HG03060 (cell line): ENCODE results near the gene MEGF6.

ENCODE experiments used
- ATAC-seq: cut with Tn5 transposase; IDR thresholded peaks from one replicate; pipeline ENCODE4 v1.9.1; 2021; ENCODE audit warnings: low read depth, moderate number of reproducible peaks; ENCODE audit not compliant: unreplicated experiment

The MEGF6 gene

GRCh38 chr1:3466366-3467075, 144.8 kb downstream of the MEGF6 start:
- ATAC-seq, result no peak

DNA sequence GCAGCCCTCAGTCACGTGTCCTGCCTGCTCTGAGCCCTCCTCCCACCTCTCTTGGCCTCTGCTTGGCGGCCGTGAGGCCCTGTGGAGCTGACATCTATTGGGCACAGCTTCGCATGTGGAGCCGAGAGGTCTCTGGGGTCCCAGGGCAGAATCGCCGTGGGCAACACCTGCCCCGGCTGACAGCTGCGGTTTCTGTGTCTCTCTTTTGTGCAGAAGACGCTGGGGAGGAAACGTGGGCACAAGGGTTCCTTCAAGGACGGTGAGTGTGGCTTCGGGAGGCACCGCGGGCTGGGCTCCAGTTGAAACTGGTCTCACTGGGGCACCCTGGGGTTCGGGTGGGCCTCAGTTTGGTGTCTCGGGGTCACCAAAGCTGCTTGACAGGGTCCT, 145.4 kb downstream of the MEGF6 start:
- no peak for ATAC-seq

DNA sequence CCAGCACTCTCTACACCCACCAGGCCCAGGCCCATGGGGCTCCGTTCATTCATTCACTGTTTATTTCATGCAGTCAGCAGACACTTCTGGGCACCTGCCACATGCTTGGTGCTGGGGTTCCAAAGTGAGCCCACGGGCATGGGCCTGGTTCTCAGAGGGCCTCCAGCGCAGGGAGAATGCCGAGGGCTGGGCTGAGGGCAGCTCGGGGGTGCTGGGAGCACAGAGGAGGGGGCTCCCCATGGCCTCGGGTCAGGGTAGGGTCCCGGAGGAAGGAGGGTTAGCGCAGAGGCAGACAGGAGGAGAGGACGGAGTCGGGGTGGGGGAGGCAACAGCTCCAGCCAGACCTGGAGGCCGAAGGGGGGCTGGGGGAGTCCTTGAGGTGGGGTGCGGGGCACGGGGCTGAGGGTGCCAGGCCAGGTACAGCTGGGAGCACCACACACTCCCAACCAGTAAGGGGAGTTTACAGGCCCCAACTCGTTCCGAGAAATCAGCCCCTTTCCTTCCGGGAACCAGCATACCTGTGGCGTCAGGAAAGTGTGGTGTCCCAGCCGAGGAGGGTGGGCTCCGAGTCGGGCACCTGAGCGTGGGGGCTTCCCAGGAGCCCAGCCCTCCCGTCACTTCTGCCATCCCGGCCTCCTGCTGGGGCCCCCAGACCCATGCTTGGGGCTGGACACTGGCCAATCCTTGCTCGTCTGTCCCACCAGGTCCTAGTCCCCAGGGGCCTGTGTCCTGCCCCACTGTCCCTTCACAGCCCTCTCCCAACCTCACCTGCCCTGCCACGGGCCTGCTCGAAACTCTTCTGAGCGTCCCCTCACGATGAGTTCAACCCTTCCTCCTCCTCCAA, 146.0 kb downstream of the MEGF6 start:
- ATAC-seq, result no peak

DNA sequence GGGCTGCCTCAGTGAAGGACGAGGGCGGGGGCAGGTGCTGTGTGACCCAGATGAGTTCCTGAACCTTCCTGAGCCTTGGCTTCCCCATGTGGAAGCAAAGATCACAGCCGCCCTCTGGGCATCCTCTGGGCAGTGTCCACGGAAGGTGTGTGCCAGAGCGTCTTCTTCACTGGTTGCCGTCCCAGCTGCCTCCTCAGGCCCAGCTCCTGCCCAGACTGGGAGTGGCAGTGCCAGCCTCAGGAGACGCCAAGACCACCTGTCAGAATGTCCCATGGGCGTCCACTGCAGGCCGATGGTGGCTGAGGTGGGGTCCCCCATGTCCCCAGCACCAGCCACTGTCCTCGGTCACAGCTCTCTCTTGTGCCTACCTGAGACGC, 146.7 kb downstream of the MEGF6 start:
- no peak for ATAC-seq

- no peak for ATAC-seq
Observed at GRCh38 chr1:3463891-3464648, 147.2 kb downstream of the MEGF6 start.

DNA sequence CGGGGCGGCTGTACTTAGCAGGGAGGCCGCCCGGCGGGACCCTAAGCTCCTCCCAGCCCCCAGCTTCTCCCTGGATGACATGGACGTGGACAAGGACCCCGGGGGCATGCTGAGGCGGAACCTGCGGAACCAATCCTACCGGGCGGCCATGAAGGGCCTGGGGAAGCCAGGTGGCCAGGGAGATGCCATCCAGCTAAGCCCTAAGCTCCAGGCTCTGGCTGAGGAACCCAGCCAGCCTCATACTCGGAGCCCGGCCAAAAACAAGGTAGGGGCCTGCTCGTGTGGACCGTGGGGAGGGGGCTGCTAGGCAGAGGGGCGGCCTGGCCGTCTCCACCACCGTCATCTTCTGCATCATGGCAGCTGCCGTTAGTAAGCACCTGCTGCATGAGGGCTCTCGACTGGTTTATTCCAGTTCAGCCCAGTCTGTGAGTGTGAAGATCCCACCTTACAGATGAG, 147.9 kb downstream of the MEGF6 start:
- ATAC-seq, result no peak

DNA sequence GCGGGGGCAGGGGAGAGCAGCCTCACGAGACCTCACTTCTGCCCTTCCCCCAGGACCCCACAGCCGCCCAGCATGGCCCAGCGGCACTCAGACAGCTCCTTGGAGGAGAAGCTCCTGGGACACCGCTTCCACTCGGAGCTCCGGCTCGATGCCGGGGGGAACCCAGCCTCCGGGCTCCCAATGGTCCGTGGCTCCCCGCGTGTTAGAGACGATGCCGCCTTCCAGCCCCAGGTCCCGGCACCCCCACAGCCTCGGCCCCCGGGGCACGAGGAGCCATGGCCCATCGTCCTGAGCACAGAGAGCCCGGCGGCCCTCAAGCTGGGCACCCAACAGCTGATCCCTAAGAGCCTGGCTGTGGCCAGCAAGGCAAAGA, 148.3 kb downstream of the MEGF6 start:
- no peak for ATAC-seq

GRCh38 chr1:3462356-3463012, 148.8 kb downstream of the MEGF6 start:
- ATAC-seq, result no peak

DNA sequence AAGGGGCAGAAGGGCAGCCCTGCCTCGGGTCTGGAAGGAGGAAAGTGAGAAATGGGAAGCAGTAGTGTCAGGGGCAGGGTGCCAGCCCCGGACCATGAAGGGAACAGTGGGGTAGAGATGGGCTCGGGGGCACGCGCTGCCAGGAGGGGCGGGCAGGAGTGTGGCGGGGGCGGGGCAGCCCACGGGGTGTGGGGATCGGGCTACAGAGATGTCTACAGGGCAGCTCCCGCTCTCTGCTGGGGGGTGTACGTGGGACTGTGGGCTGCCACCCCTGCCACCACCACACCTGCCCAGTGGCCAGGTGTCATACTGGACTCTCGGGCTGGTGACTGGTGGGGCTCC, 149.4 kb downstream of the MEGF6 start:
- ATAC-seq, result no peak

GRCh38 chr1:3461238-3461933, 149.9 kb downstream of the MEGF6 start:
- ATAC-seq, result no peak

GRCh38 chr1:3460672-3461131, 150.6 kb downstream of the MEGF6 start:
- ATAC-seq, result no peak

GRCh38 chr1:3459940-3460671, 151.2 kb downstream of the MEGF6 start:
- ATAC-seq, result no peak

DNA sequence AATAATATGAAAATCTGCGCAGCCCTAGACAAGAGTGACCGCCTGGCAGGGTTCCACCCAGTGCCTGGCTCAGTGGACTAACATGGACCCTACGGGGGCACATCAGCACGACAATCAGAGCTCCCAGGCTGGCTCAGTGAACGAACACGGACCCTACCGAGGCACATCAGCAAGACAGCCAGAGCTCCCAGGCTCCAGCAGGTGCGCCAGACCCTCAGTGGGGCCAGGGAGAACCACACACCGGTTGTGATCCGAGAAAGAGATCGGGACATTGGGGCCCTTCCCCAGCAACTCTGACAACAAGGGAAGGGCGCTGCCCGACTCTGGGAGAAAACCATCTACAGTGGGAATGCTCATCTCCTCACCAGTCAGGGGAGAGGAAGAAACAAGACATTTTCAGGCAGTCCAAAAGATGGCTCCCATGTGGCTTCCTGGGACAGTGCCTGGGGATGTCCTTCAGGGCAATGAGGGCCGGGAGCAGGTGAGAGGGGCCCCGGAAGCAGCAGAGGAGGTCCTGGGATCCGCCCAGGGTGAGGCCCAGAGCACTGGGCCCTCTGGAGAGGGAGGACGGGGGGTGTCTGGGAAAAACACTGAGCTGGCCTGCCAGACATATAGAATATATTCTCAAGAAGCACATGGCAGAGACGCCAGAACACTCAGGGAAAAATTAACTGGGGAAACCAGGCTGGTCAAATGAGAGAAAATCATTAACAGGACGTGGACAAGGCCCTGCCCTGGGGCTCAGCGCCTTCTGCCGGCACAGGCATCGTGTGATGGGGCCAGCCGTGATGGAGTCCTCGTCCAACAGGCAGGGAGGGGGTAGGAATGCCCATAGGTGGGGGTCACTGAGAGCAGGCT, 152.0 kb downstream of the MEGF6 start:
- ATAC-seq, result no peak

DNA sequence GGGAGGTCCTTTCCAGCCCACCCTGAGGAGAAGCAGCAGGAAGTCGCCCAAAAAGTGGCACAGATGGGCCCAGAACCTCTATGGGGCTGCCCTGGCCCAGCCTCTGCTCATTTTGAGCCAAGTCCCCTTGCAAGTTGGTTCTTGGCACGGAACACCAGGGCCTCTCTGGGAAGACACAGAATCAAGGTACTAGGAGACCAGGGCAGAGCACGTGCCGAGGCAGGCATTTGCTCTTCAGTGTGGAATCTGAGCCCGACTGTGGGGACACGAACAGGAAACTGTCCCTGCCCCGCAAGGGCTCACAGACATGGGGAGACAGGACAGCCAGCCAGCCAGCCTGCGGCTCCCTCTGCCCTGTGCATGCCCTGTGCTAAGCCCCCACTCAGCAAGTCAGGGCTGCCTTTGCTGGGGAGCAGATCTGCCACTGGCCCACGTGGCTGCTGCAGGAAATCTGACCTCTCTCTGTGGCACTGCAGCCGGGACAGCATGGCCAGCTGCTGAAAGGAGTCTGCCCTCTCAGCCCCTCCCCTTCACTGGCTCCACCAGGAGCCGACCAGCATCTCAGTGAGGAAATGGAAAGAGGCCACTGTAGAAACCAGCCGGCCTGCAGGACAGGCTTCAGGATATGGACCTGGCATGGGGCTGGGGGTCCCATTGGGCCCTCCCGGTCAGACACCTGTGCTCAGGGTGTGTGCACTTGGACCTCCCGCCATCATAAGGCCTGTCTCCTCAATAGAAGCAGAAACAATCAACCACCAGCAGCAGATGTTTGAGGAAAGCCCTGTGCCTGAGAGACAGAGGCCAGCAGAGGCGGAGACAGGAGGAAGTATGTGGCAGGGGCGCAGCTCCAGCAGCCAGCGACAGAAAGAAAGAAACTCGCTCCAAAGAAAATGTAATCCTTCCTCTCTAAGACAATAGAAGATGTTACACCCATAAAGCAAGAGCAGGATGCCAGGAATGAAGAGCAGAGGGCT, 153.1 kb downstream of the MEGF6 start:
- no peak for ATAC-seq

DNA sequence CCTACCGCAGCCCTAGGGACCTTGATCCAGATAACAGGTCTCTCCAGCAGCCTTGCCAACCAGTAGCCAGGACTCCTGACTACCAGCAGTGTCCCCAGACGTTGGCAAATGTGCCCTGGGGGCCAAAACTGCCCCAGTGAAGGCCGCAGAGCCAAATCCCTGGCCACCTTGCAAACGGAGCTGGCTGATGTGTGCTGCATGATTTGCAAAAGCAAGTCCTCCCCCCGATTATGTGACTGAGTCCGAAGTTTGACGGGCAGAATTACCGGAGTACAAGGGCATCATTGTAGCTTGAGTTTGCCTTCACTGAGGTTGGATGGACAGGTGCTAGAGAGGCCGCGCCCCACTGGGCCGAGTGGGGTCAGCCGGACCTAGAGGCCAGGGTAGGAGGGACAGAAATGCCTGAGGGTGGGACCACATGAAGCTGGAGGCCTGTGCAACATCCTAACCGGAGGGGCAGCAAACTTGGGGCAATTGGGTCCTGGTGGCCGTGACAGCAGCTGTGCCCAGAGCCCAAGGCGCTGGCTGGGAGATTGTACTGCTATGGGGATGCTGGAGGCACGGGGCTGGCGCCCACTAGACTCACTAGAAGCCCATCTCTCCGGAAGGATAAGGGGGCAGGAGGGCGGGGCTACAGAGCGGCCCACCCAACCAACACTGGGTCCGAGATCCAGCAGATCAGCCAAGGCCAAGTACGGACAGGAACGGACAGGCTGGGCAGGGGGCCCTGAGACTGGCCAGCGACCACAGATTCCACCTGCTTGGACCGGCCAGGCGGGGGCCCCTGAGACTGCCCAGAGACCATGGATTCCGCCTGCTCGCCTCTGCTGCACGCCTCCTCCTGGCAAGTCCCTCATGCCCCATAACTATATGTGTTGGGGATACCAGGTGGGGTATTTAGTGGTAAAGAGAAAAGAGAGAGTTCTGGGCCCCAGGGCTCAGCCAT, 154.1 kb downstream of the MEGF6 start:
- no peak for ATAC-seq

DNA sequence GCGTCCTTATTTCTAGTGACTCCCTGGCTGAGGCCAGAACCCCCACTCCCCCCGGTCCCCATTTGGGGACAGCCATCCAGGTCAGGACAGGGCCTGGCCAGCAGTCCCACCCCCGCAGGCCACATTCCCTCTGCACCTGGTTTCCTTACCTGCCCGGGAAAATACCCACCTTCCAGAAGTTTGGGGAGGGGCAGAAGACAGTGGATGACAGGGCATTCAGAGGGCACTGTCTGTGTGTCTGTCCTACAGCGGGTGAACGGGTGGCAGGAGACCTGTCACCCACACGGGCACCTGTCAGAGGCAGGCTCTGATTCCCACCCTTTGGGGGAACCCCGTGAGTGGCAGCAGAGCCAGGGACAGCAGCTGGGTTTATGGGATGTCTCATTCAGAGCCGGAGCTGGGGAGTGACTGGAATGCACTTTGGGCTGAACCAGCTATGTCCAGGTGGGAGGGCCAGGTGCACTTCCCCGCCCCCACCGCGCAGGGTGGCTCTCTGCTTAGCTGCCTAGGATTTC, 154.8 kb downstream of the MEGF6 start:
- ATAC-seq, result no peak
